PC-9 (cell line): ENCODE measurements around the gene SMC2. TPM values are rescaled to one million over a fixed set of nuclear protein-coding genes. Genes with fewer than 3 reads are reported as not detected.

Experiments
- Bru-seq: library from RNA; stranded (reverse); fragments of 400-500 nt; gene quantifications from one replicate; lab custom pipeline; 2021; lab: Mats Ljungman, UMichigan
- BruChase-seq, 2 experiments: library from RNA; stranded (reverse); fragments of 400-500 nt; gene quantifications; one replicate each; lab custom pipeline; 2021; lab: Mats Ljungman, UMichigan
- BruUV-seq: library from RNA; stranded (reverse); fragments of 400-500 nt; replicated peaks from 2 replicates; lab custom pipeline; 2021; lab: Mats Ljungman, UMichigan
- CTCF ChIA-PET: fragments of 300-600 bp; sonication (Branson Sonifier 250); formaldehyde crosslinking; loops from one replicate; lab custom pipeline; 2022; ENCODE audit warnings: antibody characterized with exemption; lab: Charles Lee
- POLR2A ChIA-PET: fragments of 300-600 bp; sonication (Branson Sonifier 250); formaldehyde crosslinking; loops from one replicate; lab custom pipeline; 2022; ENCODE audit warnings: antibody characterized with exemption; ENCODE audit not compliant: unreplicated experiment; lab: Charles Lee
- DNase-seq, 2 experiments: peaks; one replicate each; pipeline versions ENCODE4 v3.0.0 to v3.0.0-alpha.2; 2015 to 2022; ENCODE audit warnings: mixed read lengths in 1 of 2
- H2AFZ ChIP-seq: fragments of 200-600 bp; sonication (generic); 2 replicates; pipeline ENCODE4 v1.8.1; 2017; ENCODE audit warnings: antibody characterized with exemption
- H3F3A ChIP-seq: fragments of 200-600 bp; sonication (generic); 2 replicates; pipeline ENCODE4 v1.8.1; 2017; ENCODE audit warnings: antibody characterized with exemption, mild to moderate bottlenecking, low read depth; ENCODE audit not compliant: insufficient read depth
- H3K27ac ChIP-seq: fragments of 200-600 bp; sonication (generic); 2 replicates; pipeline ENCODE4 v1.6.1; 2016; ENCODE audit warnings: mixed run types
- H3K27me3 ChIP-seq: fragments of 200-600 bp; sonication (generic); 2 replicates; pipeline ENCODE4 v1.6.1; 2016; ENCODE audit warnings: low read depth, mixed run types; ENCODE audit not compliant: insufficient read depth
- H3K36me3 ChIP-seq: fragments of 200-600 bp; sonication (generic); 2 replicates; pipeline ENCODE4 v1.6.1; 2016; ENCODE audit warnings: low read depth, mixed run types
- H3K4me1 ChIP-seq: fragments of 200-600 bp; sonication (generic); replicated peaks from 2 replicates; pipeline ENCODE4 v1.6.1; 2016; ENCODE audit warnings: mixed run types; ENCODE audit not compliant: insufficient read depth
- H3K4me2 ChIP-seq: fragments of 200-600 bp; sonication (generic); 2 replicates; pipeline ENCODE4 v1.6.1; 2017; ENCODE audit warnings: mixed run types
- H3K4me3 ChIP-seq: fragments of 200-600 bp; sonication (generic); 2 replicates; pipeline ENCODE4 v1.6.1; 2016; ENCODE audit warnings: mixed run types
- H3K79me2 ChIP-seq: fragments of 200-600 bp; sonication (generic); 2 replicates; pipeline ENCODE4 v1.6.1; 2017; ENCODE audit warnings: low read depth, mixed run types
- H3K9me2 ChIP-seq: fragments of 200-600 bp; sonication (generic); 2 replicates; pipeline ENCODE4 v1.8.1; 2017; ENCODE audit warnings: mild to moderate bottlenecking; ENCODE audit not compliant: insufficient read depth
- H3K9me3 ChIP-seq: fragments of 200-600 bp; sonication (generic); 2 replicates; pipeline ENCODE4 v1.8.1; 2016; ENCODE audit warnings: low read depth; ENCODE audit not compliant: insufficient read depth
- H4K20me1 ChIP-seq: fragments of 200-600 bp; sonication (generic); 2 replicates; pipeline ENCODE4 v1.8.1; 2017; ENCODE audit not compliant: insufficient read depth
- EZH2 ChIP-seq: fragments of 200-600 bp; sonication (generic); IDR thresholded peaks from 2 replicates; pipeline ENCODE4 v1.8.0; 2017; ENCODE audit warnings: antibody characterized with exemption, low read depth
- intact Hi-C: fragments of 100-400 bp; cut with micrococcal nuclease; formaldehyde crosslinking; loops from one replicate; pipeline ENCODE4 v1.10.0; 2022; ENCODE audit not compliant: unreplicated experiment
- long read RNA-seq: library from polyadenylated mRNA; stranded (forward); transcript quantifications from one replicate; pipeline ENCODE4 v2.0.0, GENCODE V29; 2022
- total RNA-seq: library from RNA; stranded (reverse); gene quantifications from 2 replicates; pipeline ENCODE4 v1.2.3, GENCODE V29; 2021
- TF ChIP-seq, protein P1 (sequence below): fragments of 200-600 bp; sonication (generic); conservative IDR thresholded peaks from 2 replicates; pipeline ENCODE4 v1.6.1; 2017; ENCODE audit warnings: mixed run types, antibody characterized with exemption, mild to moderate bottlenecking, moderate library complexity

SMC2 gene
- total RNA-seq, result 29.2 and 40.5 TPM in 2 replicates
- percentile 84 among the genes with signal in this experiment for Bru-seq, nascent RNA
- percentile 75 among the genes with signal in this experiment for BruChase-seq, experiment 1, labeled RNA remaining after a 2-hour chase
- percentile 90 among the genes with signal in this experiment for BruChase-seq, experiment 2, labeled RNA remaining after a 6-hour chase
- long read RNA-seq, full-length matches to known transcripts, result 27 of 56 reads
- long read RNA-seq, partial matches to known transcripts, result 5 of 56 reads
- long read RNA-seq, other reads (novel, unspliced or antisense), result 24 of 56 reads

- peak; percentile 75 to 95 for DNase-seq
- CTCF ChIA-PET, result no interaction called here
- no peaks in the 10 kb centered on the region for H3K36me3 ChIP-seq
Measured at GRCh38 chr9:104093647-104094533, at the start of gene SMC2. SMC2 (plus strand) TSS chr9:104094309; CDS start chr9:104095385, 1,076 bp downstream.

DNA sequence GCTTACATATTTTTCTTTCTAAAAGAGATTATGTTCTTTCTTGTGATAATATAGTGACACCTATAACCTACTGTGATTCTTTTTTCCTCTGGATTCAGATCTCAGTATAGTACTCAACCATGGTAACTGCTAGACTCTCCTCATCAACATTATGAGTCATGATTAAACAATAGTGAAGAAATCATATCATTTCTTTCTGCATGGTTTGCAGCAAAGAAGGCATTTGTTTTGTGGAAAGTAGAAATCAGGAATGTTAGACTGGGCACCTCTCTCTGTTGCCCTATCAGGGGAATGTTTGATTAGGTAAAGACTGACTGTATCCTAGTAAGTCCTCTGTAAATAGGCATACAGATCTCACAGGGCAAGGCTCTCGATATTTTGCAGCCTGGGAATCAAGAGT is 25.6 kb upstream of the SMC2 start:
- H3F3A ChIP-seq, result no peaks in the 10 kb centered on the region
- CTCF ChIA-PET, result interaction anchor here (0.6 kb wide), 1 partner anchor 318 kb away, joined by 3 read pairs; no protein-coding TSS in a partner anchor
- DNase-seq, result peak in 1 of 2 experiments; percentile 47
- intact Hi-C loops, result no loop called here
- BruUV-seq, result no TSS peak
- H3K36me3 ChIP-seq, result no peaks in the 10 kb centered on the region
- H3K4me2 ChIP-seq, result no peak overlapping the region
- H3K27ac ChIP-seq, result no peak overlapping the region
- H3K79me2 ChIP-seq, result no peaks in the 10 kb centered on the region
- no peaks in the 10 kb centered on the region for H3K9me3 ChIP-seq
- H2AFZ ChIP-seq, result no peak overlapping the region
- no peaks in the 10 kb centered on the region for H4K20me1 ChIP-seq
- POLR2A ChIA-PET, result no interaction called here
- TF ChIP-seq EZH2, result no peak
- TF ChIP-seq, protein P1, sequence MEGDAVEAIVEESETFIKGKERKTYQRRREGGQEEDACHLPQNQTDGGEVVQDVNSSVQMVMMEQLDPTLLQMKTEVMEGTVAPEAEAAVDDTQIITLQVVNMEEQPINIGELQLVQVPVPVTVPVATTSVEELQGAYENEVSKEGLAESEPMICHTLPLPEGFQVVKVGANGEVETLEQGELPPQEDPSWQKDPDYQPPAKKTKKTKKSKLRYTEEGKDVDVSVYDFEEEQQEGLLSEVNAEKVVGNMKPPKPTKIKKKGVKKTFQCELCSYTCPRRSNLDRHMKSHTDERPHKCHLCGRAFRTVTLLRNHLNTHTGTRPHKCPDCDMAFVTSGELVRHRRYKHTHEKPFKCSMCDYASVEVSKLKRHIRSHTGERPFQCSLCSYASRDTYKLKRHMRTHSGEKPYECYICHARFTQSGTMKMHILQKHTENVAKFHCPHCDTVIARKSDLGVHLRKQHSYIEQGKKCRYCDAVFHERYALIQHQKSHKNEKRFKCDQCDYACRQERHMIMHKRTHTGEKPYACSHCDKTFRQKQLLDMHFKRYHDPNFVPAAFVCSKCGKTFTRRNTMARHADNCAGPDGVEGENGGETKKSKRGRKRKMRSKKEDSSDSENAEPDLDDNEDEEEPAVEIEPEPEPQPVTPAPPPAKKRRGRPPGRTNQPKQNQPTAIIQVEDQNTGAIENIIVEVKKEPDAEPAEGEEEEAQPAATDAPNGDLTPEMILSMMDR, result no peak
- H3K9me2 ChIP-seq, result peaks cover 4% of the 10 kb centered on the region; the same call in 1 of the 2 replicates
- no peak overlapping the region for H3K4me3 ChIP-seq
- no peaks in the 10 kb centered on the region for H3K27me3 ChIP-seq
- H3K4me1 ChIP-seq, result no peaks in the 10 kb centered on the region

More at GRCh38 chr9:104093647-104094533, at the start of gene SMC2:
- TSS peak; percentile 81 for BruUV-seq
- Histone ChIP-seq H3K9me2 (no peaks in the 10 kb centered on the region), H2AFZ (peak within 1 kb of the TSS; percentile 87), H3K27ac (peak within 1 kb of the TSS; percentile 85), H3K4me1 (peaks cover 22% of the 10 kb centered on the region), H3K27me3 (no peaks in the 10 kb centered on the region), H3K4me2 (peak within 1 kb of the TSS; percentile 97), H3K4me3 (peak within 1 kb of the TSS; percentile 71), H3F3A (peaks cover 4% of the 10 kb centered on the region; the same call in 1 of the 2 replicates), H3K79me2 (peaks cover 12% of the 10 kb centered on the region), H3K9me3 (no peaks in the 10 kb centered on the region; the same call in 1 of the 2 replicates), H4K20me1 (no peaks in the 10 kb centered on the region; the same call in 1 of the 2 replicates)
- POLR2A ChIA-PET, result interaction anchor here (0.6 to 0.7 kb wide), 6 partner anchors 11 to 582 kb away, joined by 3 to 11 read pairs (median 4); no protein-coding TSS in a partner anchor
- no peak for TF ChIP-seq EZH2
- TF ChIP-seq, protein P1, result no peak
- intact Hi-C loops, result loop anchor here (2.0 to 5.0 kb wide), 2 partner anchors 19 to 653 kb away; partner anchors contain the start of gene NIPSNAP3A

DNA sequence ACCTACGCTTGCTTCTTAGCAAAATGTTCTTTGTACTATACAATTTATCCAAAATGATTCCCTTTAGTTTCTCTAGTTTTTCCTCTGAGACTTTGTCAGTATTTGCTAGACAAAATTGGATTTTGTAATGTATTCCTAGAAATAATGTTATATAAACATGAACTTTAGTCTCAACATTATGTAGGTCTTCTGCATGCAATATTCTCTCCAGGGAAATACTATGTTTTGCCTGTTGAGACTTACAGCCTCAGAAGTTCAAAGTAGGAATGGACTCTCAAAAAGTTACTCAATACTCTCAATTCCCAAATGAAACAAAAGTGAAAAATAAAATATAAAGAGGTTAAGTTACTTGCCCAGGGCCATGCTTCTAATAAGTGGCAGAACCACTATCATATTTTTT is 24.8 kb upstream of the SMC2 start:
- no peak overlapping the region for H3K4me3 ChIP-seq
- no peak overlapping the region for H2AFZ ChIP-seq
- no peak overlapping the region for H3K4me2 ChIP-seq
- ChIA-PET POLR2A (no interaction called here), CTCF (no interaction called here)
- no peak for TF ChIP-seq EZH2
- TF ChIP-seq, protein P1, result no peak
- no TSS peak for BruUV-seq
- no peaks in the 10 kb centered on the region for H3K9me3 ChIP-seq
- no peaks in the 10 kb centered on the region for H3K36me3 ChIP-seq
- no peaks in the 10 kb centered on the region for H3K27me3 ChIP-seq
- no peaks in the 10 kb centered on the region for H4K20me1 ChIP-seq
- H3K9me2 ChIP-seq, result peaks cover 4% of the 10 kb centered on the region; the same call in 1 of the 2 replicates
- no peaks in the 10 kb centered on the region for H3F3A ChIP-seq
- intact Hi-C loops, result no loop called here
- no peak for DNase-seq
- H3K27ac ChIP-seq, result no peak overlapping the region
- H3K79me2 ChIP-seq, result no peaks in the 10 kb centered on the region
- H3K4me1 ChIP-seq, result no peaks in the 10 kb centered on the region
